ENCODE data around the gene LIPC.

LIPC gene

GRCh38 chr15:58459560-58459959, 27.8 kb downstream of the LIPC start:
- DNase-seq = no peak

GRCh38 chr15:58460116-58460790, 28.5 kb downstream of the LIPC start:
- DNase-seq = no peak

- no peak for DNase-seq
Observed at GRCh38 chr15:58460872-58461271, 29.1 kb downstream of the LIPC start.

- DNase-seq = no peak
Observed at GRCh38 chr15:58462547-58462946, 30.8 kb downstream of the LIPC start.

- DNase-seq = no peak
Observed at GRCh38 chr15:58462973-58463663, 31.3 kb downstream of the LIPC start.

- DNase-seq = no peak
Observed at GRCh38 chr15:58463815-58464650, 32.2 kb downstream of the LIPC start.

- DNase-seq = no peak
Observed at GRCh38 chr15:58465070-58465469, 33.3 kb downstream of the LIPC start.

- DNase-seq = no peak
Observed at GRCh38 chr15:58465866-58466517, 34.2 kb downstream of the LIPC start.

GRCh38 chr15:58466566-58466965, 34.8 kb downstream of the LIPC start:
- DNase-seq = no peak

GRCh38 chr15:58467121-58467721, 35.4 kb downstream of the LIPC start:
- DNase-seq = no peak

- DNase-seq = no peak
Observed at GRCh38 chr15:58467722-58468423, 36.1 kb downstream of the LIPC start.

- DNase-seq = peak; percentile 60
Observed at GRCh38 chr15:58469432-58470353, 37.9 kb downstream of the LIPC start.

GRCh38 chr15:58471348-58471747, 39.6 kb downstream of the LIPC start:
- DNase-seq = no peak

GRCh38 chr15:58472221-58472620, 40.4 kb downstream of the LIPC start:
- DNase-seq = no peak

- DNase-seq = peak; percentile 38
Observed at GRCh38 chr15:58472821-58473581, 41.2 kb downstream of the LIPC start.

- no peak for DNase-seq
Observed at GRCh38 chr15:58473724-58474123, 41.9 kb downstream of the LIPC start.

GRCh38 chr15:58474741-58475323, 43.0 kb downstream of the LIPC start:
- DNase-seq = peak; percentile 28

- peak; percentile 78 for DNase-seq
Observed at GRCh38 chr15:58475573-58476524, 44.1 kb downstream of the LIPC start.

All from MV-4-11 (cell line).